ENCODE measurements around the gene FBXW11.

The FBXW11 gene

DNA sequence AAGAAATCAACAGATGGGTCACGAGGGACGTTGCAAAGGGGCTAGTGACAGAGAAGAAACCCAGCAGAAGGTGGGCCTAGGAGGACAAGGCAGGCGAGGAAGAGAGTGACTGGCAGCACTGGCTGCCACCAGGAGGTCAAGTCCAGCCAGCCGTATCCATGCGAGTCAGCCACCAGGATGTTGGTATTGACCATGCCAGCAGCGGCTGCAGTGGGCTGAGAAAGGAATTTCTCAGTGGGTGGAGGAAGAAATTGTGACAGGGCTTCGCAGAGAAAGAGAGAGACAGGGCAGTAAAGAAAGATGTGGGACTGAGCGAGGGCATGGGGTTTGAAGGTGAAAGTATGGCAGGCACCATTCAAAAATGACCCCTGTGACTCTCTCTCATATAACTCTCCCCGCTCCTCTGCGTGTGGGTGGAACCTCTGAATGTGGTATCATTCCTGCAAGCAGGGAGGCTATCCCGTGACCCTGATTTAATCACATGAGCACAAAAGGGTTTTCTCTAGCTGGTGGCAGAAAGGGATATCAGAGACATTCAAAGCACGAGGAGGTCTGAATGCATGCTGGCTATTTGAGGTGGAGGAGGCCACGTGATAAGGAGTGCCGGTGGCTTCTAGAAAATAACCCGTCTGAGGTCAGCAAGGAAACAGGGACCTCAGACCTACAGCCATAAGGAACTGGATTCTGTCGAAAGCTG, 45.4 kb upstream of the FBXW11 start:
- no peak overlapping the region for H3K4me3 ChIP-seq (replicated peaks; ENCODE audit: low read depth, low read length)
- H3K27me3 ChIP-seq (replicated peaks; ENCODE audit: control insufficient read depth, insufficient read depth, low read length), result no peaks in the 10 kb centered on the region
- no peak for DNase-seq (ENCODE audit: extremely low read depth, insufficient read length)
- TF ChIP-seq CTCF (IDR thresholded peaks at IDR 0.05; ENCODE audit: insufficient read depth, low read length, poor library complexity, severe bottlenecking), result no peak
- H3K36me3 ChIP-seq (ENCODE audit: control insufficient read depth, insufficient read depth, low read length), result peaks cover 46% of the 10 kb centered on the region

DNA sequence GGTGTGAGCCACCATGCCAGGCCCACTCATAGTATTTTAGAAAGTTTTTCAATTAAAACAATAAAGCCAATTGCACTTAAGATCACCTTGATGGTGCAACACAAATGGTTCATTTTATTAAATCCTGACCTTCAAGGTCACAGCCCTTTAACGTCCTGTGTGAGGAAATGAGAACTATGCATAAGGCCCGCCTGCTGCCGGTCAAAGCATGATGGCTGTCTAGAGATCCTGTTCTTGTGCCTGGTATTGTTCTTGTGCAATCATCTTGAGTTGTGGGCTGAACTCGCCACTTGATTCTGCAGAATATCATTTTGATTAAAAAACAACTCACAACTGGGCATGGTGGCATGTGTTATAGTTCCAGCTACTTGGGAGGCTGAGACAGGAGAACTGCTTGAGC, 43.6 kb upstream of the FBXW11 start:
- no peak for TF ChIP-seq CTCF (IDR thresholded peaks at IDR 0.05; ENCODE audit: insufficient read depth, low read length, poor library complexity, severe bottlenecking)
- H3K27me3 ChIP-seq (replicated peaks; ENCODE audit: control insufficient read depth, insufficient read depth, low read length), result no peaks in the 10 kb centered on the region
- no peak overlapping the region for H3K4me3 ChIP-seq (replicated peaks; ENCODE audit: low read depth, low read length)
- no peak for DNase-seq (ENCODE audit: extremely low read depth, insufficient read length)
- H3K36me3 ChIP-seq (ENCODE audit: control insufficient read depth, insufficient read depth, low read length), result peaks cover 40% of the 10 kb centered on the region

GRCh38 chr5:172049226-172049796, 42.9 kb upstream of the FBXW11 start:
- no peak for DNase-seq (ENCODE audit: extremely low read depth, insufficient read length)
- Histone ChIP-seq H3K4me3 (replicated peaks; ENCODE audit: low read depth, low read length) (no peak overlapping the region), H3K36me3 (ENCODE audit: control insufficient read depth, insufficient read depth, low read length) (peaks cover 39% of the 10 kb centered on the region), H3K27me3 (replicated peaks; ENCODE audit: control insufficient read depth, insufficient read depth, low read length) (no peaks in the 10 kb centered on the region)
- no peak for TF ChIP-seq CTCF (IDR thresholded peaks at IDR 0.05; ENCODE audit: insufficient read depth, low read length, poor library complexity, severe bottlenecking)

DNA sequence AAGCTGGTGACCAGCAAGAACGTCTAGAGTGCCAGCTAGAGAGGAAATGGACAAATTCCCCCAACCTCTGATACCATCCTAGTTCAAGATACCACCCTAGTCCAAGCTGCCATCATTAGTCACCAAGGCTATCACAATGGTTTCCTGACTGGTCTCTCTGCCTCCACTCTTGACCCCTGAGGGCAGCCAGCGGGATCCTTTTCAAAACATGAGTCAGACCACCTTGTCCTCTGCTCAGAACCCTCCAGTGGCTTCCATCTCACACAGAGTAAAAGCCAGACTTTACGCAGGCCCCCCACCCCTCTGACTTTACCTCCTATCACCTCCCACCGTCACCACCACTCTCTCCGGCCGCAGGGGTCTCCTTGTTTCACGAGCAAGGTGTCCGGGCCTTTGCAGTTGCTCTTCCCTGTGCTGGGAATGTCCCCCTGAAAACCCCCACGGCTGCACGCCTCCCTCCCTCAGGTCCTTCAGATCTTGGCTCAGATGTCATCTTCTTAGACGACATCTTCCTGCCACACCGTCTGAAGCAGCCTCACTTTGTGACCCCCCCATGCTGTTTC, 42.2 kb upstream of the FBXW11 start:
- H3K27me3 ChIP-seq (replicated peaks; ENCODE audit: control insufficient read depth, insufficient read depth, low read length), result no peaks in the 10 kb centered on the region
- no peak for DNase-seq (ENCODE audit: extremely low read depth, insufficient read length)
- TF ChIP-seq CTCF (IDR thresholded peaks at IDR 0.05; ENCODE audit: insufficient read depth, low read length, poor library complexity, severe bottlenecking), result no peak
- peaks cover 40% of the 10 kb centered on the region for H3K36me3 ChIP-seq (ENCODE audit: control insufficient read depth, insufficient read depth, low read length)
- H3K4me3 ChIP-seq (replicated peaks; ENCODE audit: low read depth, low read length), result no peak overlapping the region

DNA sequence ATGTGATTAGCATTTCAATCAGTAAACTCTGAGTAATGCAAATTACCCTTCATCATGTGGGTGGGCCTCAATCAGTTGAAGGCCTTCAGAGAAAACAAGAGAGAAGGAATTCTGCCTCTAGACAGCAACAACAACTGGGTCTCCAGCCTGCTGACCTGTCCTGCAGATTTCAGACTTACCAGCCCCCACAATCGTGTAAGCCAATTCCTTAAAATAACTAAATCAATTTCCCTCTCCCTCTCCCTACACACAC, 41.7 kb upstream of the FBXW11 start:
- Histone ChIP-seq H3K27me3 (replicated peaks; ENCODE audit: control insufficient read depth, insufficient read depth, low read length) (no peaks in the 10 kb centered on the region), H3K36me3 (ENCODE audit: control insufficient read depth, insufficient read depth, low read length) (peaks cover 36% of the 10 kb centered on the region), H3K4me3 (replicated peaks; ENCODE audit: low read depth, low read length) (no peak overlapping the region)
- no peak for DNase-seq (ENCODE audit: extremely low read depth, insufficient read length)
- no peak for TF ChIP-seq CTCF (IDR thresholded peaks at IDR 0.05; ENCODE audit: insufficient read depth, low read length, poor library complexity, severe bottlenecking)

Data from GM06990 (cell line).